Renal cortex interstitium (tissue), 11 donors: ENCODE results near the gene TOPORS. TPM values are rescaled to one million over a fixed set of nuclear protein-coding genes. Genes with fewer than 3 reads are reported as not detected.
"Not testable (repeated sequence)": the region's sequence is repeated elsewhere in the genome, so short reads cannot be mapped to it uniquely, and the experiment has no call there.

Experiments
- DNase-seq, 11 donors: peaks; one replicate each; pipeline ENCODE4 v3.0.0-alpha.2; 2013; ENCODE audit warnings: low read depth in 9 of 11, low spot score in 4 of 11; ENCODE audit errors: extremely low read depth in 1 of 11
- polyA plus RNA-seq, 3 donors: library from polyadenylated mRNA; unstranded; fragments of 120-200 nt; gene quantifications; one replicate each; pipeline ENCODE4 v1.2.1, GENCODE V29; 2013; ENCODE audit not compliant: insufficient read length in 3 of 3

TOPORS gene
- polyA plus RNA-seq, 3 donors, result 30.0 to 38.4 (median 30.5) TPM

DNA sequence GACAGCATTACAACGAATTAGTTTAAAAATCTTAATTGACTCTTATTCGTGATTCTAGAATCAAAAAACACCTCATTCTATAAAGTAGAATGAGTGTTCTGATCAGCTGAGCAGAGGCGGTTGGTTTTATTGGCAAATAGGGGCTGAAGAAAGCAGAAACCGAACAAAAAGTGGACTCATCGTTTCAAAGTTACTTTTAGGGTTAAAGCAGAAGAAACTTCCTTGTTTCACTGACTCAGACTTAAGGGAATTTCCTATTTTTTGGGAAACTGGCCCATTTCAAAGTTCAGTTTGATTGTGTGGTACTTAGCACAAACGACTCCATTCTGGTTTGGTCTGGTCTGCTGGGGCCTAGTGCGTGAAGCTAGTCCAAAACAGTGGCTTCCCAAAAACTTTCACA is 21.4 kb upstream of the TOPORS start:
- no peak for DNase-seq

DNA sequence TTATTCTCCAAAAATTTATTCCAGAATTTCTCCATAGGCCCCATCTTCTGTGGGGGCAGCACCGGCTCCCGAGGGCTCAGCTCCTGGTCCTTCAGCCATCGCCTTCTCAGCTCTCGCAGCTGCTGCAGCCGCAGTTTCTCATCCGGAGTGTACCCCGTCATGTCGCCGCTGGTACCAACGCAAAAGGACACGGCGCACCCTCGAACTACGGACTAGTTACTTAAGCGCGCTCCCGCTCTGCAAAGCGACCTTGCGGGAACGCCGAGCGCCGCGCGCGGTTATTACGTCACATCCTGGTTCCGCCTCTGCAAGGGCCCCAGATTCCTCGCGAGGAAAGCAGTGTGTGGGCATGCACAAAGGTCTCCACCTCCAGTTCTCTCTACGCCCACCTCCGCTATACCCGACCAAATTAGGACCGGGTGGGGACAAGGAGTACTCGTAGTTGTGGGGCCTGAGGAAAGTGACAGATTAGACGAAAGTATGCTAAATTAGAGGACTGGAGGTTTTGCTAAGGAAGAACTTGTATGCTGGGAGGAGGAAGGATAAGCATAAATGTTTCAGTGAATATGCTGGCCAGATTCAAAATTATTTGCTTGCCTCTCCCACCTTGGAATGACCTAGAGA is 20.6 kb upstream of the TOPORS start, which contains the start of gene NDUFB6:
Gene NDUFB6, minus strand, starts transcription at position 260 of the 624 bp plus-strand sequence. Its CDS starts 99 bp downstream, at position 161.
- peak; percentile 85 to 95 (median 92) for DNase-seq

DNA sequence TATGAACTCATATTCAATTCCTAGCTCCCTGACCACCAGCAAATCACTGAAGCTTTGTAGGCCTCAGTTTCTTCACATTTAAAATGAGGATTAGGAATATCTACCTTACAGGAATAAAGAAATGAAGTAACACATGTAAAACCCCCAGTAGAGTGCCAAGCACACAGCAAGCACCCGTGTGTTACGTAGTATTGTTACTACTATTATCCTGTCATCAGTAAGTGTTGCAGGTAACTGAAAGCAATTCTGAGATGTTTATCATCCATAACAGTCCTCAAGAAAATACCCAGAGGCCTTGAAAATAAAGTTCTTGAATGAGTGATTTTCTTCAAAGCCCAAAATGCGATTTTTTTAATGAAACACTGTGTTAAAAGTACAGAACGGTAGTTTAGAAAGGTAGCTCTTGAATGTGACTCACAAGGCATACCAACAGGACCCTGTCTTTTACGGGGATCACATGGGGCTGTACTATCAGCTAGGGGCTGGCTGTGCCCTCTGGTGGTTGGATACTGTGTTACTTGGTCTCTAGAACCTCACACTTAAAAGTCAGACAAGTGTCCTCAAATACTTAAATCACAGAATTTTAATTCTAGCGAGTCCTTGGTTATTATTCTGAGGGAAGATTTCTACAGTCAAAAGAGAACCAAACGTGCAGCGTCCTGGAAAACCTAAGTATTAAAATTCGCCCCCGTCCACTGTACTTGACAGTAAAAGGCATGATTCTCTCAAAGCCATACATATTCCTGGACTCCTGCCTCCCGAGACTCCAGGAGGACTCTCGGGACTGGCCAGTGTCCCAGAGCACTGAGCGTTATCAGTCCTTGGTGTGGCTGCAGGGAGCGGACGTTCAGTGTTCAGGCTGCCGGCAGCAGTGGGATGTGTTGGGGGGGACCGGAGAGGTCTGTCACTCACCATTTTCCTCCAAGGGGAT is 19.8 kb upstream of the TOPORS start:
- peak in 8 of 11 donors; percentile 33 to 77 (median 56) for DNase-seq

DNA sequence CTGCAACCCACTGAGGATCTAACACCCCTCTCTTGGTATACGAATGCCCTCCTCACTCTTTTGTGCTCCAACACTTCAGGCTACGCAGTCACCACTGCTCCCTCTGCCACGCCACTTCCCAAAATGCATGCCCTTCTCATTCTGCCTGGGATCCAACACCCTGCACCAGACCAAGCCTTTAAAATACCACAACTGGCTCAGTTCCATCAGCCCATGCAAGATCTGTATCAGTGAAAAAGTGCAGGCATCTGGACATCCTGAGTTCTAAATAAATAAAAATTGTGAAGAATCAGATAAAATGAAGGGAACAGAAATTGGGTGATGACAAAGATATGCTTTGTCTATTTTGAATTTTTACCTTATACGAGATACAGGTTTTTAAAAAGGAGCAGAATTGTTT is 17.9 kb upstream of the TOPORS start:
- DNase-seq, result no peak

DNA sequence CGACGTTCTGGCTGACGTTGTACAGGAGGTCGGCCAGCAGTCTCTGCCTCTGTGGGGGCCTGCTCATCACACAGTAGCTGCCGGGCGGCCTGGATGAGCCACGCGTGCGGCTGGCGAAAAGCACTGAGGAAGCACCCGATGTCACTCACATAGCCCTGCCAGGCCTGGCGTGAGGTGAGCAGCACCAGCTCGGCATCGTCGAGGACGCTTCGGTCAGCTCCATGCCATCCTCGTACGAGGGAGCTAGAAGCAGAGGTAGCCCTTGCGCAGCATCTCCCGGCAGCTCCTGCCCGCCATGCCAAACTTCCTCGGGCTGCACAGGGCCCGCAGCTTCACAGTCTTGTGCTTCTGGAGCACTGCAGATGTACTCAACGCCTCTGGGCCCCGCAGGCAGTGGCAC is 14.4 kb upstream of the TOPORS start:
- no peak for DNase-seq

DNA sequence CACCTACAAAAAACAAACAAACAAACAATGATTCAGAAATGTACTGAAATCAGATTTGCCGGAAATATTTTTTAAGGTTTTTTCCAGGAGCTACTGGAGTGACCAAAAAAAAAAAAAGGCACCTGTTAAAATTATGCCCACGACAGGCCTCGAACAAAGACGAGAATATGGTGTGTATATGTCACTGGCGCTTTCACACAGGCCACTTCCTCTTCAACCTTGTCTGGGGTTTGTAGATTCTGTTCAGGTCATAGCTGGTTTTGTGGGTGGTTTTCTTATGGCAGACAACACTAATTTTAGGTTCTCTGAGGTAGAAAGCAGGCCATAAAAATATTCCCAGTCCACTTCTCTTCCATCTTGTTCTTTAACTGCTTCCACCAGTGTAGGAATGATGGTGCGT is 13.6 kb upstream of the TOPORS start:
- DNase-seq, result no peak

DNA sequence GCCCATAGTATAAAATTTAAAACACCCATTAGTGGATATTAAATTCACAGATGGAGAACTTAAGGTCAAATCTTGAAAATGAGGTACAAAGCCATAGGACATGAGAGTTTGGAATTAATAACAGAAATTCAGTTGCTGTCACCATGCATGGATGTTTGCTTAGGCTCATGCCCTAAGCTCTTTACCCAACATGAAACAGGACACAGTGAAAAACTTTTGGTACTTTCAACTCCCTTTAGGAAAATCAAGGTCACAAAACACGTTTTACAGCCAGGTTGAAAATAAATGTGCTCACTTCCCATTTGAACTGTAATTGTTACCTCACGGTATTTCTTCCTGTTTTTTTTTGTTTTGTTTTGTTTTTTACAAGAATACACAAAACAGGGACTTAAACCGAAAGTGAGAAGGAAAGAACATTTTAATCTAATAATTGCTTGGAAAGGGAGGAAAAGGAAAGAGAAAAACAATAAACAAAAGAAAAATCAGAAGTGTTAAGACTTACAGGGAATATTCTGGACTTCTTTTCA is 6.1 kb upstream of the TOPORS start:
- DNase-seq, result no peak

DNA sequence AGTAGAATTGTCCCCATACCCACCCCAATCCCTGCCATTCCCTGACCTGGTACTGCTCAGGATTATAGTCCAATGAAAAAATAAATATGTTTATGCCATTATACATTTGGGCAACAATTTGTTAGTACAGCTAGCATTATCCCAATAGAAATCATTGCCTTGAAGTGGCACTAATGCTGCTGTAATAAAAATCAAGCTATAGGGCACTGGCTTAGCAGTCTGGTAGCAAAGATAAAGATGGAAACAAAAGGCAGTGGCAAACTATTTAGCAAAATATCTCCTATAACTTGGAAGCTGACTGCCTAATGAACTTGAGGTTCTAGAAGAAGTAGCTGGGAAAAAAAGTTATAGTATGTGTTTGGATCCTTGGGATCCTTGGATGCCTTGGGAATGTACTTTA is 2.2 kb upstream of the TOPORS start:
- DNase-seq, result no peak

DNA sequence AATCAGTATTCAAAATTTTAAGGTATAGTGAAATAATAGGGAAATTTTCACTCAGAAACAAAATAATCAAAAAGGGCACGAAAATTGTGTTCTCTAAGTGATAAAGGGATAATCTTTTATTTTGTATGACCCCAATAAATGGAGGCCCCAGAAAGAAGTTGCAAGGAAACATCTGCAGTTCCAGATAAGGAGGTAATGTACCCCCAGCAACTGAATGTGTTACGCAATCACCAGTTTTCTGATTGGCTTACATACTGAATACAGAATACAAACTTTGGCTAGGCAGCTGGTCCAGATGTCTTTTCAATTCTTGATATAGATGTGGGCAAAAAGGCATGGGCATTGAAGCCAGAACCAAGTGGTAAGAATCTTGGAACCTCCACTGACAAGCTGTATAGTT is 1.7 kb upstream of the TOPORS start:
- DNase-seq, result no peak

DNA sequence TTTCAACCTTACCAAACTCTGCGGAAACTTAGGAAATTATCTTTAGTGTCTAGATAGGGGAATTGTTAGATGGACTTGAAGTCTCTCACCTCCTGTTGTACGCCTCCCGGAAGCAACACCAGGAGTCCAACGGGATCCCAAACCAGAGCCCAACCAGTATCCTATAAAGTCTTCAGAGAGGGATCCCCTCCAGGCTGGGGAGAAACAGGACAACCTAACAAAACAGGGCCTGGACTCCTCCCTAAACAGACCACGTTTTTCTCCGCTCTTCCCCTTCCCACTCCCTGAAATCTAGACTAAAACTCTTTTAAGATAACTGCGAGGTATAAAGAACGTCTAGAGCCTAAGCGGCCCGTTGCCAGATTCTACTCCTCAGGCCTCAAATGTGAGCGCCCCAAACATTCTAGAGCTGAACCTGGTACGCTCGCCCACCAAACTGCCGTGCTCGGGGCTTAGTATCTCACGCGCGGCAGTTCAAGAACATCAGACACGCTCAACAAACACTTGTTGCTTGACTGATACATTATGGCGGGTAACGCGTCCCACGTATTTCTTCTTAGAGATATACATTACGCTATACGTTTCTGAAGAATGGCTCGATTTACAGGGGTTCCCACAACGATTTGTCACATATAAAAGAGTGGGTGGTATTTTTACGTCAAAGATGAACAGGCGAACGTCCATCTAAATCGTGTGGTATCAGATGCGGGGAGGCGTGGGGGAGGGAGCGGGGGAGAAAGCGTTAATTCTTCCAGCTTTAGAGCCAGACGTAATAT is 922 bp downstream of the TOPORS start:
- DNase-seq, result peak in 6 of 11 donors; percentile 16 to 45 (median 32)

DNA sequence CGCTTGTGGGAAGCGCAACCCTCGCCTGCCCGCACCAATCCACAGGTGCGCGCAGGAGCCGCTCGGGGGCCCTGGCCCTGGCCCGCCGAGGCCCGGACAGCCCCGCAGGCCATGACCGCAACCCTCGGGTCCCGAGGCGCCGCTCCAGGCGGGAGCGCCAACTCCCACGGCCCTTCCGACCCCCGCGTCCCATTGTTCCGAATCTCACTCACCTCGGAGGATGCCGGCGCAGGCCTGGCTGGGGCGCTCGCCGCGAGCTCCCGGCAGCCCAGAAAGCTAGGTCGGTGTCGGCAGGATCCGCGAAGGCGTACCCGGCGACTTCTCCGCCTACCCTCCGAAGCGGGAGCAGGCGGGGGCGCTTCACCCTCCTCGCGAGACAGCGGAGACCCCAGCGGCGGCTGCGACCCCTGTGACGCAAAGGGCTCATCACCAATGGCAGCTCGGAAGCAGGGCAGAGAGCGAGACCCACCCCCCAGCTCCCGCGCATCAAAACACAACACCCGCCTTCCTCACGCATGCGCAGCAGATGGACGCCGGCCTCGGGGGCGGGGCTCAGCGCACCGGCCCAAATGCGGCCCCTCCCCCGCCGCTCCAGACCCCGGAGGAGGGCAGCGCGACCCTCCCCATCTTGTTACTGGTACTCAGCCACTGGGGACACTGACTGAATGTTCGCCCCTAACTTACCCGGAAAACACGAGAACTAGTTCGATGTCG is 1.7 kb downstream of the TOPORS start:
- DNase-seq, result peak; percentile 90 to 96 (median 95)

DNA sequence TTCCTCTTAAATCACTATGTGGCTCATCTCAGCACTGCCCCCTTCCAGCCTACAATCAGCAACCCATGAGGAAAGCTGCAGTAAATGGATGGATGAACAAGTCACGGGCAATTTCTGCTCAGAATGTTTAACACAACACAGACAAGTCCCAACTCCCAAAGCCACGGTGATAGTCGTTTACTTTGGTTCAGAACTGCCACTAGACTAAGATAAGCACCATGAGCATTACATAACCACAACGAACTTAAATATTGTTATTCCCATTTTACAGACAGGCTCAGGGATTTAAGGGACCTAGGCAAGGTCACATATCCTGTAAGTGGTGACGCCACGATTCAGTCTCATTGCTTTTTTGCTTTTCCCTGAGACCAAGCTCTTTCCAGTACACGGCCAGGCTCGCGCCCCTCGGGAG is 2.2 kb downstream of the TOPORS start:
- peak in 6 of 11 donors; percentile 15 to 42 (median 35) for DNase-seq

DNA sequence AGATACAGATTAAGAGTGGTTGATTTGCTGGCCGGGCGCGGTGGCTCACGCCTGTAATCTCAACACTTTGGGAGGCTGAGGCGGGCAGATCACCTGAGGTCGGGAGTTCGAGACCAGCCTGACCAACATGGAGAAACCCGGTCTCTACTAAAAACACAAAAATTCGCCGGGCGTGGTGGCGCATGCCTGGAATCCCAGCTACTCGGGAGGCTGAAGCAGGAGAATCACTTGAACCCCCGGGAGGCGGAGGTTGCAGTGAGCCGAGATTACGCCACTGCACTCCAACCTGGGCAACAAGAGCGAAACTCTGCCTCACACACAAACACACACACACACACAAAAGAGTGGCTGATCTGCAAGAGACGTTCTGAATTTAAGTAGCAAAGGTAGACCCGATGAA is 4.2 kb downstream of the TOPORS start:
- DNase-seq, result not testable (repeated sequence)

DNA sequence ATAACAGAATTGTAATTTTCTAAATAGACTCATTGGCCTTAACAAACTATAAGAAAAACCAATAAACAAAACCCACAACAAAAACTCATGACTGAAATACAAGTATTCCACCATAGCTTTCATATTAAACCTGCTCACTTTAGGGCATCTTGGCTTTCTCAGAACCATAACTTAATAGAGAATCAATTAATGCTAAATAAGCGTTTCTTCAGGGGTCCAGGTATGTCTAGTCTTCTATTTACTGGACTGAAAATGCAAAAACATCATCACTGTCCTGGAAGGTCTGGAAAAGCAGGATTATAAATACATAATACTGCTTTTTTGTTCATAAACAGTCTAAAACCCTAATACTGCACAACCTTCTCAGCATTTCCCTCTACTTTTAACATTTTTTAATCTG is 6.5 kb downstream of the TOPORS start:
- no peak for DNase-seq

DNA sequence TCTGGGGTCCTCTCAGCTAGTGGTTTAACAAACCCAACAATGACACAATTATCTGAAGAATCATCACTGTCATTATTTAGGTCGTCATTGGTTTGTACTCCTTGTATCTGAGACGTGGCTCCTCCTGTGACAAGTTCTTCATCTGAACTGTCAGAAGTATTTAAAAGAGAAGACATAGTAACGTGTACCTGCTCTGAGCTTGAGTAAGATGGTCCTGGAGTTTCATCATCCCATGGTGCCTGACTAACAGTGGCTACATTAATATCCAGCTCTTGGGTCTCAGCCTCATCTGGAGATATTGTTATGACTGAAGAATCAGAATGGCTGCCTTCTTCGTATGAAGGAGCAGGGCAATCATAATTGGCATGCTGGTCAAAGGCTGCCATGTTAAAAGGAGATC is 9.3 kb downstream of the TOPORS start:
- DNase-seq, result no peak

DNA sequence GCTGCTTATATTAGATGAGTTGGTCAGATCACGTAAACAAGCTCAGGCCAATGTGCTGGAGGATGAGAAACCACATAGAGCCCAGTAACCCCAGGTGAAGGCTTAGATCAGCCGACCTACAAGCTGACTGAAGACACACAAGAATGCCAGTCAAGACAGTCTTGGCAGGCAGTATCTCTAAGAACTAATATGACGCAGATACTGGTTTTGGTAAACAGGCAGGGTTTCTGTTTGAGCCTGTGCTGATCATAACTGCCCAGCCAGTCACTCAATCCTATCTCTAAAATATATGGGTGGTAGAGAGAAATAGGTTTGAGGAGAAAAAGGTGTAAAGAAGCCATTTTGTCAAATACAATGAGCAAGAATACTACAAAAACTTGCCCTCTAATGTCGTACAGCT is 18.6 kb downstream of the TOPORS start:
- DNase-seq, result no peak

DNA sequence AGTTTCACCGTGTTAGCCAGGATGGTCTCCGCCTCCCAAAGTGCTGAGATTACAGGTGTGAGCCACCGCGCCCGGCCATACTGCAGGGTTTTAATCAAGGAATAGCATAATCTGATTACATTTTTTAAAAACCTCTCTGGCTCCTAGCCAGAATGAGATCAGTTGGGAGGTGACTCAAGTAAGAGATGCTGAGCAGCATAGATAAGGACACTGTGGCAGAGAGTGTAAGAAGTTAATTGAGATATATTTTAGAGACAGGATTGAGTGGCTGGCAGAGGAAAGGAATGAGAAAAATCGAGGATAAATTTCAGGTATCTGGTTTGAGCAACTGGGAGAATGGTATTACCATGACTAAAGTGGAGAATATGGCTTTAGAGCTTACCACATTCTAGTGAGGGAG is 19.1 kb downstream of the TOPORS start:
- no peak for DNase-seq

DNA sequence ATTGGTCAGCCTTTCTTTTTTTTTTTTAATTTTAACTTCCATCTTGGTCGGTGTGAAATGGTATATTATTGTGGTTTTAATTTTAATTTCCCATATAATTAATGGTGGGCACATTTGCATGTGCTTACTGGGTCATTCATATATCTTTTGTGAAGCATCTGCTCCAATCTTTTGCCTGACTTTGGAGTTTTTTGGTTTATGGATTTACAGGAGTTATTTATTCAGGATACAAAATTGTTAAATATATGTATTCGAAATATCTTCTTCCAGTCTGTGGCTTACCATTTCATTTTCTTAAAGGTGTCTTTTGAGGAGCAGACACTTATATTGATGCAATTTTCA is 25.7 kb downstream of the TOPORS start:
- no peak for DNase-seq
